DMS114 treated with DMSO at 0.1 percent for 48 hours (cell line): ENCODE measurements around the gene ALDOA.

Experiments used
- DNase-seq: peaks from one replicate; lab custom pipeline; 2025; ENCODE audit not compliant: unreplicated experiment; lab: John Stamatoyannopoulos, UW

The ALDOA gene

GRCh38 chr16:30088832-30089624, 23.5 kb downstream of the ALDOA start:
- no peak for DNase-seq

- DNase-seq, result no peak
Measured at GRCh38 chr16:30090610-30091331, 25.2 kb downstream of the ALDOA start.

GRCh38 chr16:30091474-30092372, 26.2 kb downstream of the ALDOA start, which contains the start of gene TBX6:
TSS of gene TBX6 (minus strand) at chr16:30091924. CDS start at chr16:30091193, 731 bp downstream.
- peak; percentile 77 for DNase-seq

- peak; percentile 46 for DNase-seq
Measured at GRCh38 chr16:30092373-30093010, 26.9 kb downstream of the ALDOA start.

GRCh38 chr16:30094541-30095165, 29.1 kb downstream of the ALDOA start:
- no peak for DNase-seq

DNA sequence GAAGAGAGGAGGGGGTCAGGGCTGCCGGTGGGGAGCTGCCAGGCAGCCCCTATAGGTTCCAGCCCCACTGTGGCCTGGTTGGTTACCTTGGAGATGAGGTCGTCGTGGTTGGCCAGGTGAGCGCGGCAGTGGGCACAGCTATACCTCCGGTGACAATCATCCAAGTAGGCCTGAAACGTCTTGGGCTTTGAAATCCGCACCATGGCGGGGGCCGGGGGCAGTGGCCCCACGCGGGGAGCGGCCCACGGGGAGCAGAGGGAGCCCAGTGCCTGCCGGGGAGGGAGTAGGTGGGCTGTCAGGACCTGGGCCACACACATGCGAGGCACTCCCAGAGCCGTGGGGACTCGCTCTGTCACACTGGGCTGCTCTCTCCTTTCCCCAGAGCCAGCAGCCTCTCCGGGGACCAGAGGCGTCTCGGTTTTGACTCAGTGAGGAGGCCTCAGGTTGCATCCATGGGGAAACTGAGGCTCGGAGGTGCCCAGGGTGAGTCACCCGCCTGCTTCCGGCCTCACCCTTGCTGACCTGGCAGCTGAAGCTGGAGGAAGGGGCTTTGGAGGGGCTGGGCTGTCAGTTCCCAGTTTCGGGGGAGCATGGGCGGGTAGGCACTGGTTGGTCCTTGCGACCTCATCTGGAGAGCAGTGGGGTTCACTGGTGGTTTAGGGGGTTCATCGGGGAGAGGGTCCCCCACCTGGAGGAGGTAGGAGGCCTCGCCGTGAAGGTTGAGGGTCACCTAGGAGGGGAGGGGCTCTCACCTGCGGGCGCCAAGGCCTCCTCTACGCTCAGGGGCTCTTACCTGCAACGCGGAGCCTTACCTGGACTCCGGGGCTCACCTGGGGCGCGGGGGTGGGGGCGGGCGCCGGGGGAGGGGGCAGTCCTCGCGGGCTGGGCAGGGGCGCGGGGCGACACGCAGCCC, 29.9 kb downstream of the ALDOA start:
- DNase-seq, result no peak

- peak; percentile 45 for DNase-seq
Measured at GRCh38 chr16:30096105-30096861, 30.7 kb downstream of the ALDOA start, which contains the start of gene YPEL3. TSS of gene YPEL3 (minus strand) at chr16:30096213. CDS start at chr16:30095482, 731 bp downstream.

DNA sequence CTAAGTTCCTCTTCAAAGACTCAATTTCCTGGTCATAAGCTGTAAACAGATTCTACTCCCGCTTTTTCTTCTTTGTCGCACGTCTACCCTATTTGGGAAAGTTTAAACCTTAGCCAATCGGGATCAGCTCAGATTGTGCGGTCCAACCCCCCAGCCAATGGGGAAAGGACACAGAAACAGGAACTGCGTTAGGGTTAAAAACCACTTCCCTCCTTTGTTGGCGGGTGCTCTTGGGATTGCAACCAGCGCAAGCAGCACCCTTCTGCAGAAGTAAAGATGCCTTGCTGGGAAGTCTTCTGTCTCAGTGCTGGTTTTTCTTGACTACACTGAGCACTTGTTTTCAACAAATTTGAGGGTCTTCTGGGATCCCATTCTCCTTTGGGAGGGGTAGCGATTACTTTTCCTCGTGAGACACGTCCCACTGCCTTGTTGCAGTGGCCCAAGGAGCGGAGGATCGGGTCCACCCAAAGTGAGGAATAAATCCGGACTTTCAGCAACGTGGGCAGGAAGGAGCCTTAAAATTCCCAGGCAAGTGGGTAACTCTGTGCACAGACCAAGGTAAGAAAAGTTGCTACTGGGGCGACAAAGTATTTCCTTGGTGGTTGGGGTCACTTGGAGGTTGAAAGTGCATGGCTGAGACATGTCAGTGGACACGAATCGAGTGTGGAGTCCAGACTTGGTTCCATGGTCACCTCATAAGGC, 31.5 kb downstream of the ALDOA start:
- no peak for DNase-seq

GRCh38 chr16:30104090-30104489, 38.5 kb downstream of the ALDOA start:
- DNase-seq, result no peak

- DNase-seq, result no peak
Measured at GRCh38 chr16:30104492-30104891, 38.9 kb downstream of the ALDOA start.

GRCh38 chr16:30108059-30108850, 42.7 kb downstream of the ALDOA start:
- DNase-seq, result no peak

GRCh38 chr16:30110661-30111060, 45.1 kb downstream of the ALDOA start:
- DNase-seq, result no peak

DNA sequence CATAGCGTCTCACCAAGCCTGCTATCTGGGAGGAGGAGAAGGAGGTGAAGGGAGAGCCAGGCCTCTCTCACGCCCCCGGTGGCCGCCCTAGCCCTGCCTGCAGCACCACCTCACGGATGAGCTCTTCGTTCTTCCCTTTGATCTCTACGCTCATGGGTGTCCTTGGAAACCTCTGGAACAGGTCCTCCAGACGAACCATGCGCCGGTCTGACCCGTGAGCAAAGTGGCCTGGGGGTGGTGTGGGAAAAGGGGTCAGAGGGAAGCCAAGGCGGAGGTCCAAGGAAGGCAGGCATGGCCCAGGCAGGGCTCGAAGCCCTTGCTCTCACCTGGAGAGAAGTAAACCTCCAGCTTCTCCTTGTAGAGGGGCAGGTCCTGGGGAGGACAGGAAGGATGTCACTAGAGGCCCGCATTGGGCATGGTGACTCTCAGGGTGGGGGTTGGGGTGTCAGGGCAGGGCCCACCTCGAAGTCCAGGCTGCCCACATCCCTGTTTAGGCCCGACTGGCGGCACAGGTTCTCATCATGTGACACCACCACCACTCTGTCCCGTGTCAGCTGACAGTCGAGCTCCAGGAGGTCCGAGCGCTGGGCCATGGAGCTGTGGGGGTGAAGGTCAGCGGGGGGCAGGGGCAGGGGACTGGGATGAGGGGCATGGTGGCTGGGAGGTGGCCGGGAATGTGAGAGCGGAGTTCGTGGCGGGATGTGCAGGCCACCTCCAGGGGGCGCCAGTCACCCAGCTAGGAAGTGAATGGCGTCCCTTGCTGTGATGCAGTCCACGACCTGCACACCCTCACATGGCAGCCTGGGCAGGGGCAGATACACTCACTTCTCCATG, 46.9 kb downstream of the ALDOA start:
- DNase-seq, result no peak

DNA sequence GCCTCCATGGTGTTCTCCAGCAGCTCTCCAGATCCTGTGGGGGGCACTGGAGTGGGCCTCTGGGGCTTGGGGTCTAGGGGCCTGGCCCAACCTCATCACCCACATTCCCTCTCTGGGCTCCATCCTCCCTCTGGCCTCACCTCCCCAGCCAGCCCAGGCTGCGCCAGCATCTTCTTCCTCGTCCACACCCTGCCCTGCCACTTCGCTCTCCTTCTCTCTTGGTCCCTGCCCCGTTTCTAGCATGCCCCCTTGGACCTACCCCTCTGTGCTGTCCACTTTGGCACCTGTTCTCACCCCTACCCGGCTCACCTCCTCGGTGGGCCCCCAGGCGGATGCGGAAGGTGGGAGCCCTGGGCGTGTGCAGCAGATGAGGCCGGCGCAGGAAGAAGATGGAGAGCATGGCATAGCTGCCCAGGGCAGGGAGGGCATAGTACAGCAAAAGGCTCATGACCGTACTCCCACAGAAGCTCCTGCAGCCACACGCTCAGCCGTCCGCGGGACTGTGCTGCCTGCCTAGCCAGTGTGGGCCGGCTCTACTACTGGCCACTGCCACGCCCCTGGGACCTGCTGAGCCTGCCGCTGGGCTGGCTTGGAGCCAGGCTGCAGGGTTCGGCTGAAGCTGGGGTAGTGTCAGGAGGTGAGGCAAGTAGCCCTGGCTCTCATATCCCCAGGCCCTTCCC, 47.6 kb downstream of the ALDOA start, which contains the start of gene GDPD3:
Gene GDPD3 (minus strand): TSS at position 507 of the 680 bp plus-strand sequence. CDS start 59 bp downstream, at position 448.
- DNase-seq, result no peak

- no peak for DNase-seq
Measured at GRCh38 chr16:30113711-30114333, 48.3 kb downstream of the ALDOA start.
